HCT116 (cell line): ENCODE data around the gene B3GNT2.

Source experiments
- CEBPB ChIP-seq: IDR thresholded peaks from 2 replicates; pipeline ENCODE4 v1.6.1; 2012; ENCODE audit warnings: low read depth
- CTCF ChIP-seq, 3 experiments: fragments of 200-600 bp in 1 of 3; sonication (generic) in 1 of 3; IDR thresholded peaks in 2 of 3; conservative IDR thresholded peaks in 1 of 3; 2 replicates each; pipeline ENCODE4 v1.5.1; 2012 to 2017; ENCODE audit warnings: low read depth in 2 of 3, low read length in 2 of 3, antibody characterized with exemption in 1 of 3, borderline replicate concordance in 1 of 3, control low read depth in 1 of 3, mild to moderate bottlenecking in 1 of 3, mixed read lengths in 1 of 3, mixed run types in 1 of 3, moderate library complexity in 1 of 3; ENCODE audit not compliant: insufficient read depth in 1 of 3
- JUND ChIP-seq: IDR thresholded peaks from 2 replicates; pipeline ENCODE4 v1.6.1; 2012
- MAX ChIP-seq: IDR thresholded peaks from 2 replicates; pipeline ENCODE4 v1.6.1; 2012
- POLR2AphosphoS5 ChIP-seq: IDR thresholded peaks from 2 replicates; pipeline ENCODE4 v1.6.1; 2011; ENCODE audit warnings: mild to moderate bottlenecking, low read depth, low read length, moderate library complexity
- RAD21 ChIP-seq: IDR thresholded peaks from 2 replicates; pipeline ENCODE4 v1.6.1; 2012; ENCODE audit warnings: low read depth, mild to moderate bottlenecking
- SIN3A ChIP-seq: IDR thresholded peaks from 2 replicates; pipeline ENCODE4 v1.6.1; 2012; ENCODE audit warnings: low read depth
- YY1 ChIP-seq: IDR thresholded peaks from 2 replicates; pipeline ENCODE4 v1.6.1; 2011; ENCODE audit warnings: low read length, low read depth, moderate library complexity, mild to moderate bottlenecking; ENCODE audit not compliant: insufficient replicate concordance; ENCODE audit errors: extremely low read depth
- ZFX ChIP-seq: fragments of 450-650 bp; IDR thresholded peaks from 2 replicates; pipeline ENCODE4 v1.6.1; 2017
- TF ChIP-seq, protein P1 (sequence below): IDR thresholded peaks from 2 replicates; pipeline ENCODE4 v1.6.1; 2012; ENCODE audit warnings: low read depth
- TF ChIP-seq, protein P2 (sequence below): IDR thresholded peaks from 2 replicates; pipeline ENCODE4 v1.6.1; 2012

DNA sequence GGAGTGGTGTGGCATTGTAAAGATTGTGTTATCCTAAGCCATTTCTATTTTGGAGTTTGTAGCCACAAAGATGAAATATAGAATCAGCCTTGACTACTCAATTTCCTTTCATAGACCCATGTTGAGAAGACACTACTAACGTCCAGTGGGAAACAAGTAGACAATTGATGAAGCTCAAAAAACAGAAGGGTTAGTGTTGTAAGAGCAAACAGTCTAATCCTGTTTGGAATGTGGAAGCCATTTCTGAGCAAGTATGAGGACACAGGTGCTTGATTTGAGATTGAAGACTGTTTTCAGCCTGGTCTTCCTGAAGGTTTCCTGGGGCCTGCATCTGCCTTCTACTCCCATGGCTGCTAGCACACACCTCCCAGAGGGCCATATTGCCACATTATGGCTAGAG, 29.1 kb downstream of the B3GNT2 start:
- TF ChIP-seq CEBPB: no peak
- TF ChIP-seq CTCF (IDR thresholded peaks at IDR 0.05 in 2 of 3, conservative IDR thresholded peaks at IDR 0.05 in 1 of 3; ENCODE audit: borderline replicate concordance in 1 of 3, insufficient read depth in 1 of 3, low read depth in 2 of 3, low read length in 2 of 3): no peak
- no peak for TF ChIP-seq ZFX
- TF ChIP-seq, protein P1, sequence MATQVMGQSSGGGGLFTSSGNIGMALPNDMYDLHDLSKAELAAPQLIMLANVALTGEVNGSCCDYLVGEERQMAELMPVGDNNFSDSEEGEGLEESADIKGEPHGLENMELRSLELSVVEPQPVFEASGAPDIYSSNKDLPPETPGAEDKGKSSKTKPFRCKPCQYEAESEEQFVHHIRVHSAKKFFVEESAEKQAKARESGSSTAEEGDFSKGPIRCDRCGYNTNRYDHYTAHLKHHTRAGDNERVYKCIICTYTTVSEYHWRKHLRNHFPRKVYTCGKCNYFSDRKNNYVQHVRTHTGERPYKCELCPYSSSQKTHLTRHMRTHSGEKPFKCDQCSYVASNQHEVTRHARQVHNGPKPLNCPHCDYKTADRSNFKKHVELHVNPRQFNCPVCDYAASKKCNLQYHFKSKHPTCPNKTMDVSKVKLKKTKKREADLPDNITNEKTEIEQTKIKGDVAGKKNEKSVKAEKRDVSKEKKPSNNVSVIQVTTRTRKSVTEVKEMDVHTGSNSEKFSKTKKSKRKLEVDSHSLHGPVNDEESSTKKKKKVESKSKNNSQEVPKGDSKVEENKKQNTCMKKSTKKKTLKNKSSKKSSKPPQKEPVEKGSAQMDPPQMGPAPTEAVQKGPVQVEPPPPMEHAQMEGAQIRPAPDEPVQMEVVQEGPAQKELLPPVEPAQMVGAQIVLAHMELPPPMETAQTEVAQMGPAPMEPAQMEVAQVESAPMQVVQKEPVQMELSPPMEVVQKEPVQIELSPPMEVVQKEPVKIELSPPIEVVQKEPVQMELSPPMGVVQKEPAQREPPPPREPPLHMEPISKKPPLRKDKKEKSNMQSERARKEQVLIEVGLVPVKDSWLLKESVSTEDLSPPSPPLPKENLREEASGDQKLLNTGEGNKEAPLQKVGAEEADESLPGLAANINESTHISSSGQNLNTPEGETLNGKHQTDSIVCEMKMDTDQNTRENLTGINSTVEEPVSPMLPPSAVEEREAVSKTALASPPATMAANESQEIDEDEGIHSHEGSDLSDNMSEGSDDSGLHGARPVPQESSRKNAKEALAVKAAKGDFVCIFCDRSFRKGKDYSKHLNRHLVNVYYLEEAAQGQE: no peak
- no peak for TF ChIP-seq POLR2AphosphoS5
- TF ChIP-seq MAX: no peak
- no peak for TF ChIP-seq SIN3A
- no peak for TF ChIP-seq JUND
- TF ChIP-seq, protein P2, sequence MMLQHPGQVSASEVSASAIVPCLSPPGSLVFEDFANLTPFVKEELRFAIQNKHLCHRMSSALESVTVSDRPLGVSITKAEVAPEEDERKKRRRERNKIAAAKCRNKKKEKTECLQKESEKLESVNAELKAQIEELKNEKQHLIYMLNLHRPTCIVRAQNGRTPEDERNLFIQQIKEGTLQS: no peak
- TF ChIP-seq YY1: no peak
- TF ChIP-seq RAD21: no peak
